ENCODE results near the gene BMP5. TPM values are rescaled to one million over a fixed set of nuclear protein-coding genes. Genes with fewer than 3 reads are reported as not detected.

The BMP5 gene
- total RNA-seq, 1 donor from 2014 or later = 3.3 TPM

DNA sequence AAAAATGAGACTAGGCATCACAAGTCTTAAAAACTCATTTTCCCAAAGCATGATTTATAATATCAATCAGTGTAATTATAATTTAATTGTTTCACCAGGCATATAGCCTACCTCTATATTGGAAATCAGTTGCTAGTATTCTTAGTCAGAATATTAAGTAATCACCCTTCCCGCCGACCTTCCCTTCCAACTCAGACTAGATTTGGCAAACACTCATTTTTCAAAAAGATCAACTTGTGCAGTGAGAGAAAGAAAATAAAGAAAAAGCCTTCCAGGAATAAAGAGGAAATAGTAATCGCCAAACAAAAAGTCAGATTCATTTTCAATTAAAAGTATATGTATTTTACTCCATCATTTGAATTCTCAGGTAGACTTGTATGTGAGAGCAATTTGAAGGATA, 1.9 kb upstream of the BMP5 start:
- no peak for DNase-seq (ENCODE audit: low spot score in 2 of 2)
- FAIRE-seq = no peak

DNA sequence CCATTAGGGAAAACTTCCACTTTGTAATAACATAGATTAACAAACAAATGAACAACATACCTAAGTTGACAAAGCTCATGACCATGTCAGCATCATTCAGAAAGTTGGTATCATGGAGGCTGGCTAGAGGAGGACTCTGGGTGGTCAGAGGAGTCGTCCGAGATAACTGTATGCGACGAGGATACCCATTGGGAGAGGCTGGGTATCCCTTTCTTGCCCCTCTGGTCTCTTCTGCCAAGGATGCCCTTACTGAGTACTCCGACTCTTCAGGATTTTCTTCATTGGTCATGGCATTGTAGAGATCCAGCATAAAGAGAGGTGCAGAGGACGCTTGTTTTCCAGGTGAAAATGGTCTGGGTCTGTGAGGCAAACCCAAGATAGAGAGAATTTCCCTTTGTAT, 1.1 kb downstream of the BMP5 start:
- DNase-seq (ENCODE audit: low spot score in 2 of 2) (no peak), FAIRE-seq (no peak)

DNA sequence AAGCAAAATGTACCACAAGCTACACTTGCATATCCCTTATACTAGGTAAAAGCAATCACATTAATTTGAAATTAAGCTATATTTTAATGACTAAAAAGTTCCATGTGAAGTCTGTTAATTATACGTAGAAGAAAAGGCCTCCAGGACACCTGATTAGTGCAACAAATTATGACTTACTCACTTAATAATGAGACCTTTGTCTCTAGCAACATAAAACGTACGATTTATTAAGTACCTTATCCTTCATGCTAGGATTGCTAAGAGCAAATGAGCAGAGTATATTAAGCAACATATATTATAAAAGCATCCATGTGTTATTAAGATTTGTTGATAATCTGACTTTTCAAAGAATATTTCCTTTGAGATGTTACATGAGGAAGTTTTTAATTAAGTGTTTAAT, 2.5 kb downstream of the BMP5 start:
- FAIRE-seq = no peak
- no peak for DNase-seq (ENCODE audit: low spot score in 2 of 2)

DNA sequence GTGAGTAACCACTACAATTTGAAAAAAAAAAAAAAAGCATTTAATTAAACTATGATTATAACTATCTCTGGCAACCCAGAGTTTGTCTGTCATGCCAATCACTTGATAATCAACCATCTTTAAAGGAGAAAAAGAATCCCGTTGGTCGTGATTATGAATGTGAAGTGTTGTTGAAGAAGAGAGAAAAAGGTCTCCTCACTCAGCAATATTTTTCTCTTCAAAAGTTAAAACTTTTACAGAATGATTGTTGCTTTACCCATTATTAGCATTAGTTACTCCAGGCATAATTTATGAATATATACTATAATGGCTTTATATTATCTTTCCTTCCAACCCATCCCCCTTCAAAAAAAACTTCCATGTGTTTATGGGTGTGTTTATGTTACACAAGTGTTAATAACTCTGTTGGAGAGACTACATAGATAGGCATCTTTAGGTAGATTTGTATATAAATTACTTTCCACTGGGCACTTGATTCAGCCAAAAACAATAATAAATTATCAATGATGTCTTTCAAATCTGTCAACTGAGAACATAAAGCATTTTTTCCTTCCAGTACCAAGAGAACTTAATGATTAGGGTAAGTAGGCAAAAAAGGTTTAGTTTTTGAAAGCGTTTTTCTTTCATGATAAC, 5.1 kb downstream of the BMP5 start:
- no peak for FAIRE-seq
- DNase-seq (ENCODE audit: low spot score in 2 of 2) = no peak

DNA sequence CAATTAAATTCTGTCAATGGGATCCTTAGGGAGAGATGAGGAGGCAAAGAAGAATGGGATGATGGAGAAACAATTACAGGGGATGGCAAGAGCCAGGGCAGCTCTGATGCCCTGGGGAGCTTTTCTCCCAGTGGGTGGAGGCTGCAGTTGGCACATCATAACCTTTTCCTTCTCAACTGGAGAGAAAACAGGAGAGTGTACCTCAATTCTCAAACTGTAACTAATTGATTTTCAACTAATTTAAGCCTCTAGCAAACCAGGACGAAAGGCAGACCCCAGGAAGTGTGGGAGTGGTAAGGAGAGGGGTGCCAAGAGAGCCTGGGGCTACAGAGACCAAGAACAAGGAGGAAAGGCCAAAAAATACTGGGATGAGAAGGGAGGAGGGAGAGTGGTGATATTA, 5.7 kb downstream of the BMP5 start:
- no peak for DNase-seq (ENCODE audit: low spot score in 2 of 2)
- no peak for FAIRE-seq

DNA sequence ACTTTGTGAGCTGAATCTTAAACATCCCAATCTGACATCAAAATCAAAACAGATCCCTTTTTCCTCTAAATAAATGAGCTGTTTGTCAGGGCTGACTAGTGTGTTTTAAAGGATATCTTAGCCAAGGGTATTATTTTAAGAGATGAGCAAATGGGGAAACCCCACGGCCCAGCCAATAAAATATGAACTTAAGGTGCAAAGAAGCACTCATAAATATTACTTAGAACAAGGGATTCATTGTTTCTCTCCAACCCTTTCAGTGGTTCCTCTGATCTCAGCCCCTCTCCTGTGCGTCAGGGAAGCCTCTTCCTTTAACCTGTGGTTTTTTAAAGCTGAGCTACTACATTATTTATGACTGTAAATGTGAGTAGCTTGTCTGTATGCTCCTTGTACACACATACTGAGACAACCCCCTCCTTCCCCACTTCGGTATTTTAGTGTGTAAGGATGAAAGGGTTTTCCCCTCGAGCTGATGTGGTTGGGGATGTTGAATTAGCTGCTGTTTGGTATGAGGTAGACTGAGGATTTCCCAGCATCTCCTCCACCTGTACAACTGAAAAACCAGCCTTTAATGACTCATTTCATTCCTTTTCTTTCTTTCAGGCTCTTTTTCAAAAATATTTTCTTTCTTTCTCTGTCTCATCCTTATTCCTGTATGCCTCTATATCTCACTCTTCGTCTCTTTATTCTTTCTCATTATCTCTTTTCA, 6.5 kb downstream of the BMP5 start:
- no peak for DNase-seq (ENCODE audit: low spot score in 2 of 2)
- FAIRE-seq = no peak

DNA sequence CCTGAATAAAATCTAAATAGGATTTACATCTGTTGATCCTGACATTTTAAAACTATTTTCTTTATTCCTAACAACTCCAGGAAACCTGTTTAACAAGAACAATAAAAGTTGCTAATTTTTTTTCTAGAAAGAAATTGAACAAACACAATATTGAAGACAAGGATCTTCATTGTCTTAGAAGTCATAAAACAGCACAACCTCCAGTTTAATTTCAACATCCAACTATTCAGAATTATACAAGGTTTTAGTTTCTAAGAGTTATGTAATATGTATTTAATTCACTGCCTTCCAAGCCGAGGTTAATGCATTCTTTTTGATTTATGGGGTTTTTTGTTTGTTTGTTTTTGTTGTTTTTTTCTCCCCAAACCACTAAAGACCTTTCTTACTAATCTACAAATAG, 7.2 kb downstream of the BMP5 start:
- FAIRE-seq (no peak), DNase-seq (ENCODE audit: low spot score in 2 of 2) (no peak)

DNA sequence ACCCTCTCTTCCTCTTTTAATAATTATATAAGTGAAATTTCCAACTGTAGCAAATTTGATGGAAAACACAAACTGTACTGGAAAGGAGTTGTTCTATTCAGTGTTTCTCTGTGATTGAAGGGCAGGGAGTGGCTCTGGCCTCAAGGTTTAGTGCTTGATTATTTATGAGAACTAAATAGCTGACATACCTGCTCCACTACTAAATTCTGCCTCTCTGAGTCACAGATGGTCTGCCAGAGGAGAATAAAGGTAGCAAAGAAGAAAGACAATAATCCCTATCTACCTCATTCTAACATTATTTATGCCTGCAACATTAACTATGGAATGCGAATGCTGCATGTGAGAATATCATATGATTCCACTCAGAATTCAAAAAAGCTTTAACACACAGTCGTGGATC, 9.3 kb downstream of the BMP5 start:
- FAIRE-seq = no peak
- DNase-seq (ENCODE audit: low spot score in 2 of 2) = no peak

DNA sequence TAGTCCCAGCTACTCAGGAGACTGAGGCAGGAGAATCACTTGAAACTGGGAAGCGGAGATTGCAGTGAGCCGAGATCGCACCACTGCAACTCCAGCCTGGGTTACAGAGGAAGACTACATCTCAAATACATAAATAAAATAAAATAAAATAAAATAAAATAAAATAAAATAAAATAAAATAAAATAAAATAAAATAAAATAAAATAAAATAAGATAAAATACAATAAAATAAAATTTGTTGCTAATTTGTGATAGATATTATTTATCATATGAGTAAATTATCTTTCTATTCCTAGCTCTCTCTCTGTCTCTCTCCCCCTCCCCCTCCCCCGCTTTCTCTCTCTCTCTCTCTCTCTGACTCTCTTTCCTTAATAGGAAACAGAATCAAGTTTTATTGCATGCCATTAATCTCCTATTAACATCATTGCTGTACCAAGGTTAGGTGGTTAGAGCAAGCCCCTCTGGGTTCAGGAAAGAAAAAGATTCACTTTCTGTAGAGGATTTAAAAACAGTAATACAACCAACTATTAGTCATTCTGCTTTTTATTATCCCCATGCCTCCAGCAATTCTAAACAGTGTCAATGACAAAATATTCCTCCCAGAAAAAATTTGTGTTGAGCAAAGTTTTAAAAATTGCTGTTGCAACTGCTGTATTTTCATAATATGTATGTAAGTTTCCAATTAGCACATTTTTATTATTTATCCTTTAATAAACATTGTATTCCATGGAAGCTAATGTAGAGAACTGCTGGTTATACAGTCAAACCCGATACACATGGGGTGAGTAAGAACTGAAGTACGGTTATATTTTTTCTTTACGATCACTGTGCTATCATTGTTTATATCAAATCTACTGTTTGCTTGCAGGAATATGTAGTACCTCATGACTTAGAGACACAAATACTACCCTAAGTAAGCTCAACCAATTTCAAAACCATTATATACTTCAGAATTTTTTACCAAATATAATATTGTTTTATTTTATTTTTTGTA, 22.1 kb downstream of the BMP5 start:
- FAIRE-seq = no peak

DNA sequence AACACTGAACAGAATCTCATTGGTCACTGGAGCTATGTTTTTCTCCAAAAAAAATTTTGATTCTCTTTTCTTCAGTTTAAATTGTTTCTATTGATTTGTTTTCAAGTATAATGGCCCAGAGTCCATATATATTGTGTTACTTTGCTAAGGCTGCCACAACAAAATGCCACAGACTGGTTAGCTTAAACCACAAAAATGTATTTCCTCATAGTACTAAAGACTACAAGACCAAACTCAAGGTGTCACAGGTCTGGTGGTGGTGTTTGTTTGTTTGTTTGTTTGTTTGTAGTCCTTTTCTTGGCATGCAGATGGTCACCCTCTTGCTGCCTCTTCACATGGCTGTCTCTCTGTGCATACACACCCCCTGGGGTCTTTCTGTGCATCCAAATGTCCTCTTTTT, 34.0 kb downstream of the BMP5 start:
- FAIRE-seq (no peak), DNase-seq (ENCODE audit: low spot score in 2 of 2) (no peak)

More for the DNA sequence above, 22.1 kb downstream of the BMP5 start:
- no peak for DNase-seq (ENCODE audit: low spot score in 2 of 2)

DNA sequence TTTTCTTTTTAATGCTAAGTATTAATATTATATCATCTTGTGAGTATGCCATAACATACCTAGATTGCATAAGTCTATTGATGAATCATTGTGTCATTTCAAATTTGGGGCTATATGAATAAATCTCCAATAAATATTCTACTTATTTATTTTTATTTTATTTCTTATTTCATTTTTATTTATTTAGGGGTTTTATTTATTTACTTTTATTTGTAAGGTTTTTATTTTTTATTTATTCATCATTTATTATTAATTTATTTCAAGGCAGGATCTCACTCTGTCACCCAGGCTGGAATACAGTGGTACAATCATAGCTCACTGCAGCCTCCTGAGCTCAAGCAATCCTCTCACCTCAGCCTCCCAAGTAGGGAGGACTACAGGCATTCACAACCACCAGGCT, 36.3 kb downstream of the BMP5 start:
- FAIRE-seq (peak; percentile 81), DNase-seq (ENCODE audit: low spot score in 2 of 2) (no peak)

DNA sequence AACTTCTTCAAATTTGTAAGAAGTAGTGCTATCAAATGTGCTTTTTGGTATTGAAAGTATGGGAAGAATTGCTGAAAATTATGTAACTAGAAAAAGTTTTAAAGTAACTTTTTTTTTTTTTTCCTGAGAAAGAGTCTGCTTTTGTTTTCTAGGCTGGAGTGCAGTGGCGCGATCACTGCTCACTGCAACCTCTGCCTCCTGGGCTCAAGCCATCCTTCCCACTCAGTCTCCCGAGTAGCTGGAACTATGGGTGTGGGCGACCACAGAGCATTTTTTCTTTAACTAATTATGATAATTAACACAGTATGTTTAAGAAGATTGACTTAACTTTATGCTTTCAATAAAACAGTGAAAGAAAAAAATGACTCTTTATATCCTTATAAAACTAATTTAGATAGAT, 38.4 kb downstream of the BMP5 start:
- FAIRE-seq (no peak), DNase-seq (ENCODE audit: low spot score in 2 of 2) (no peak)

DNA sequence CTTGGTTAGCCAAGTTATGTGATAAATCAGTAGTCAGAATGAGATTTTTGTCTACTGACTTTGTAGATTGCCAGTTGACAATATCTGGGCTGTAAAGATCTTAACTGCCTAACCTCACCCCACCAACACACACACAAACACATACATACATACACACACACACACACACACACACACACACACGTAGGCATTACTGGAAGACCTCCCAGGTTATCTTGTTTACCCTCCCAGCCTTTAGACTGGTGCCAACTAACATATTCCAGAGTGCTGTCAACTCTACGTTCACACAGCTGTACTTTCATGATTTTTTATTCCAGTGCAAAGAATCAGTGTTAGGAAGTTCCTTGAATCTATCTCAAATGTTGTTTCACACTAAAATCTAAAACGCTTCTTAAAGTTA, 38.9 kb downstream of the BMP5 start:
- no peak for DNase-seq (ENCODE audit: low spot score in 2 of 2)
- no peak for FAIRE-seq

DNA sequence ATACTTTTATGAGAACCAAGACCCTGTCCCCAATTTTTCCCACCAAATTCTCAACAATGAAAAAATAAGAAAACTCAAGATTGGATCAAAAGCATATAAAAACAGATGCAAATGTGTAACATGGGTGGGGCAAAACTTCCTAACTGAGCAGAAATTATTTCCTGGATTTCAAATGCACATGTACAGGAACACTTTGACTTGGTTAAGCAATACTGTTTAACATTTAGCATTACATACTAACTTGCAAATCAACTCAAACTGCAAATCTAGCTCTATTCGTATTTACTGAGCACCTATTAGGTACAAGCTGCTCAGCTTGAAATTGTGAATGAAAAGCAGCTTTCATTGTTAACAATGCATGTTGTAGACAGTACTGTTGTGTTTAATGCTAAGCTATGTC, 40.2 kb downstream of the BMP5 start:
- FAIRE-seq (no peak), DNase-seq (ENCODE audit: low spot score in 2 of 2) (no peak)

DNA sequence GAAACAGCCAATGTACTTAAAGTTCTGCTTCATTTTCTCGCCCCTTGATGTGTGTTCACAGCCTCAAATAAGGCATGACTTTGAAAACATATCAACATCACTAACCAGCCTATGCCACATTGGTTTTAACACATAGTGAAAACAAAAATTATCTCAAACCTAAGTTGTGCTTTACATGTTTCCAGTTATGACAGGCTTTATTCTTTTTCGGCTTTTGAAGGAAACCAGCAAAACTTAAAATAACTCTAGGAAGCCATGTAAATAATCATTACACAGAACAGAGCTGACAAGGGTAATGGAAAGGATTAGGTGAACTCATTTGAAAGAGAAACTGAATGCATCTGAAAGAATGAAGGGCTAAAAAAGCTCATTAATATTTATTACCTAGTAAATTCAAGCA, 42.1 kb downstream of the BMP5 start:
- FAIRE-seq = no peak

DNA sequence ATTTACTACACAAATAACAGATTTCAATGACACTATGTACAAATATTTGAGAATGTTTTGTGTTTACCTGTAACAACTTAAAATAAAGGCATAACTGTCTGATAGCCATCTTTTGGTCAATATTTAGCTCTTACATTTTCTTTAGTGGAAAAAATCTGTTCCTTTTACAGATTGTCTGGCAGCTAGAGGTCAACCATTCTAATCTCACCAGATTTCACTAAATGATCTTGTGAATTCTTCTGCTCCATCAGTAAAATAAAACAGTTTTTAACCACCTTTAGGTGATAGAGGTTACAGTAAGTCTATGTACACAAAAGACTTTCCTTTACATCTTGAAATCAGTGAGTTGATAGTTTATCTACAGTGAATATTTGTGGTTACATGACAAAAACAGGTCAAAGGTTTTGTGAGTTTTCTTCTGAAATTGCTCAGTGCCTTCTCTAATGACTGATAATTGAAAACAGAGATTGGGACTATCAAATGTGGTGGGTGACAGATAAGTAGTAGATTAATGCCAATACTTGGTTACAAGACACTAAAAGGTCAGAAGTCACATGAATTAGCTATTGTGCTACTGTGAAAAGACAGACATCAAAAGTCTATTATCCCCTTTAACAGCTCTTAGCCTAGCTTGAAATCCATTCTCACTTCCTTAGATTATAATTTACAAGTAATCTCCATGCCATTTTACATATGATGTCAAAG, 47.4 kb downstream of the BMP5 start:
- DNase-seq (ENCODE audit: low spot score in 2 of 2) (no peak), FAIRE-seq (no peak)

More for the DNA sequence above, 42.1 kb downstream of the BMP5 start:
- no peak for DNase-seq (ENCODE audit: low spot score in 2 of 2)

DNA sequence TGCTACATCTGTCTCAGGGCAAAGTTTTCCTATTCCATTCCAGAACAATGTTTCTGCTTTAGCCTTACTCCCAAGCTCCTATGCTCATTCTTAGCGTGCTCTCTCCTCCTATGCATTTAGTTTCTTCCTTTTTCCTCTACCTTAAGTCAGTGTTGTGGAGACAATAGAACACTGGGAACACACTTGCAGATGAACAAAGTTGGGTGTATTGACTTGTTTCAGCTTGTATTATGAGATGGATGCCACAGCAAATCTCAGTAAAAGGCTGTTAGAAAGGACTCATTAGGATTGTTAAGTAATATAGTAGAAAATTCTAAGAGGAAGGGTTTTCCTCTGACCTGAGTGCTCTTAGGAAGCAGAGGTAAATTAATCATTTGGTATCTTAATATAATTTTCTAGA, 48.4 kb downstream of the BMP5 start:
- FAIRE-seq (no peak), DNase-seq (ENCODE audit: low spot score in 2 of 2) (no peak)

DNA sequence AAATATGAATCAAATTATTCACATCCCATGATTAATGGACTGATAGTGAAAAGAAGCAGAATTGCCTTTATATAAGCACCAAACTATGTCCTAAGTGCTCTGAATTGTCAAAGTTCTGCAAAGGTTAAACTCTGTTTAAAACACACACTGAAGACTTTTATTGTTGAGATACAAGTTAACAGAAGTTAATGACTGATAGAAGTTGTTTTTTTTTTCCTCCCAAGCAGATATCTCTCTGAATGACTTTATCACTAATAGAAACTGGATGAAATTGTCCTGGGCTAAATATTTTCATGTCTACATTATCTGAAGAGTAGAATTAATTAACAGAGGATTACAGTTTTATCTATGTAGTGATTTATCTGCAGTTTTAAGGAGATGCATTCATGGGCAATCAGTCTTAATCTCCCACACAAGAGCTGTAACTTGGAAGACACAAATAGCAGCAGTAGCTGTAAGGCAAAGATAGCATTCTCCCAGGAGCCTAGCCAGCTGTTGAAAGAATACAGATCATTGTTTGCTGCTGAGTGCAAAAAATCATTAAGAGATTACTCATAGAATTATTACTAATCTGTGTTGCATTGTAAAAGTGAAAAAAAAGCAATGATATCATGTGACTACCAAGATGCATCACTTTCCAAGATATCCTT, 49.9 kb downstream of the BMP5 start:
- FAIRE-seq = no peak
- no peak for DNase-seq (ENCODE audit: low spot score in 2 of 2)

DNA sequence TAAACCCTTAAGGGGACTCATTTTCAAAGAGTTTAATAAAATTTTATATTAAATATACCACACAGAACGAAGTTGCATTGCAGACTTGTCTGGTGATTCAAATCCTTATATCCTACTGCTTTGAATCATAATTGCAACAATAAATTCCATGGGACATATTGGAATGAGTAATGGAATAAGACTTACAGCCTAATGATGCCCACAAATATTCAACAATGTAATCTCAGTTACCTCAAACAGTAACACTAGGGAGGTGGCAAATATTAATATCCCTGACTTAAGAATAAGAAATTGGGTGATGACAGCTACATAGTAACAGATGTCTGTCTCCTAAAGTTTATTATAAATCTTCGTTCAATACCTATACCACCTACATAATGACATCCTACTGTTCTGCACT, 52.6 kb downstream of the BMP5 start:
- FAIRE-seq (no peak), DNase-seq (ENCODE audit: low spot score in 2 of 2) (no peak)

DNA sequence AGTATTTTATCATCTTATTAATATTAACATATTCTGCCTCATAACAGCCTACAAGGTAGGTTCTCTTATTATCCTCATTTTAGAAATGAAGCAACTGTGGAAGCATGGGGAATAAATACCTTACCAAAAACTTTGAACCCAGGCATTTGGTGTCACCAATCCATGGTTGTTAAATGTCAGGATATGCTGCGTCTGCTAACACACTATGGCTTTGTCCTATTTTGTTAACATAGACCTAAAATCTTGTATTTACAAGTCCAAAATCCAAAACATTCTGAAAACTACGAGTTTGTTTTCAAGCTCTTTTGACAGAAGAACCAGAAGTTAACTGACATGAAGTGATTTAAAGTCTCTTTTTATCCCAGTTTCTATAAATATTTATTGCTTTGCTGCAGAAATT, 53.4 kb downstream of the BMP5 start:
- no peak for FAIRE-seq

More for the DNA sequence above, 53.4 kb downstream of the BMP5 start:
- DNase-seq (ENCODE audit: low spot score in 2 of 2) = no peak

All from frontal cortex (tissue), 4 donors.